PC-3 (cell line): ENCODE results near the gene FAM120B.

ENCODE experiments used
- CTCF ChIP-seq: fragments of 300-600 bp; sonication (generic); conservative IDR thresholded peaks from 2 replicates; pipeline ENCODE4 v1.5.1; 2017; ENCODE audit warnings: antibody characterized with exemption, low read depth, mild to moderate bottlenecking, low read length
- EZH2 ChIP-seq: fragments of 300-600 bp; sonication (generic); IDR thresholded peaks from one replicate; pipeline ENCODE4 v1.6.1; 2017; ENCODE audit warnings: antibody characterized with exemption, mild to moderate bottlenecking, low read length; ENCODE audit not compliant: unreplicated experiment

- TF ChIP-seq CTCF, result no peak
- TF ChIP-seq EZH2, result no peak
These were observed 111.3 kb downstream of the FAM120B start for GRCh38 chr6:170417881-170418280.
